Choroid plexus epithelial cell (primary cell): ENCODE measurements around the gene TNPO3.

ENCODE experiments used
- DNase-seq: peaks from one replicate; pipeline ENCODE4 v3.0.0-alpha.2; 2010; ENCODE audit warnings: low read depth
- H3K4me3 ChIP-seq: 2 replicates; pipeline ENCODE4 v1.5.1; 2011; ENCODE audit warnings: low read depth, mild to moderate bottlenecking, control low read depth, low read length, moderate library complexity
- CTCF ChIP-seq: conservative IDR thresholded peaks from 2 replicates; pipeline ENCODE4 v1.5.1; 2011; ENCODE audit warnings: low read depth, mild to moderate bottlenecking, control low read depth, inconsistent platforms, low read length, moderate library complexity

The TNPO3 gene

DNA sequence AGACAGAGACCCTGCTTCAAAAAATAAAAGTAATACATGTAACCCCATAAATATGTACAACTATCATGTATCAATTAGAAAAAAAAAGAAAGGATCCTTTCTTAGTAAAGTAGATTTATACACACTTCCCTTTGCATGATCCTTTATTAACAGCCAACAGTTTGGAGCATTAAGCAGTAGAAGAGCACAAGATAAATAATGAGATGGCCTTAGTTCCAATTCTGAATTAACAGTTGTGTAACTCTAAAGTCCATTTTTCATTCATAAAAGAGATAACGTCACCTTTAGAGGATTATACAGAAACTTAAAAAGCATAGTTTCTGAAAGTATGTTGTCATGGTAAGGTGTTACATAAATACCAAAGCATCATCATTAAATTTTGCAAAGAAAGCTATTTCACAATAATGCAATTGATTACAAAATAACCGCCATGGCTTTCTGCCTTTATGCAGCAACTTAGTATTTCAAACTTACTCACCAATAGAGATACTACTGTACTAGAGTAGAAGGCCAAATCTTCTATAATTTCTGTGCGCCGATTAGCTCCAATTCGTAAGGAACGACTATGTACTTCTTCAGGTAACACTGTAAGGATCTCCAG is 40.3 kb downstream of the TNPO3 start:
- no peak for DNase-seq
- no peak overlapping the region for H3K4me3 ChIP-seq
- TF ChIP-seq CTCF: no peak

- H3K4me3 ChIP-seq: no peak overlapping the region
- TF ChIP-seq CTCF: no peak
- DNase-seq: no peak
Measured at GRCh38 chr7:129013048-129013724, 41.7 kb downstream of the TNPO3 start.

GRCh38 chr7:129012641-129013040 is 42.3 kb downstream of the TNPO3 start:
- TF ChIP-seq CTCF: no peak
- no peak for DNase-seq
- H3K4me3 ChIP-seq: no peak overlapping the region

DNA sequence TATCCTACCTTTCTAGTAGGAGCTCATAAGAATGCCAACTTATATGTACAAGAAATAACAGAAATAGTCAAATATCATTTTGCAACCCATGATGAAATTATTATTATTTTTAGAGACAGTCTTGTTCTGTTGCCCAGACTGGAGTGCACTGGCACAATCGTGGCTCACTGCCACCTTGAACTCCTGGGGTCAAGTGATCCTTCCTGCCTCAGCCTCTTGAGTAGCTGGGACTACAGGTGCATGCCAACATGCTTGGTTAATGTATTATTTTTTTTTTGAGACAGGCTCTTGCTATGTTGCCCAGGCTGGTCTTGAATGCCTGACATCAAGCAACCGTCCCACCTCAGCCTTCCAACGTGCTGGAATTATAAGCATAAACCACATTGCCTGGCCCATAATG is 44.8 kb downstream of the TNPO3 start:
- DNase-seq: no peak
- H3K4me3 ChIP-seq: no peak overlapping the region
- no peak for TF ChIP-seq CTCF

DNA sequence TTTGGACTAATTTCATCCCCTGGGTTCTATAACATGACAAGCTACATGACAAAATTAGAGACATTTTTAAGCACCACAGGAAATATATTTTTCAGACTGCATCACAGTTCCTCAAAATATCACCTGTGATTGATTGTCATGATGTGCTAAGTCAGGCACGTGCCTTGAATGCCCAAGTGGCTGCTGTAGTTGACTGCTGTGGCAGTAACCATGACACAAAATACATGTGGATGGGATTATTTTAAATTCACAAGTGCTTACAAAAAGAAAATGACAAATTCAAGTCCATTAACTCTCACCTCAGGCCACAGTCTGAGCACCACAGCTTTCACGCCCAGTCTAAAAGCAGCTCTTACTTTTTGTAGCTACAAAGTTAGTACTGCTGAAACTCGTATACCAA is 45.5 kb downstream of the TNPO3 start:
- TF ChIP-seq CTCF: no peak
- DNase-seq: no peak
- no peak overlapping the region for H3K4me3 ChIP-seq

- H3K4me3 ChIP-seq: no peak overlapping the region
Measured at GRCh38 chr7:129008645-129009414, 46.1 kb downstream of the TNPO3 start.

More at GRCh38 chr7:129008645-129009414, 46.1 kb downstream of the TNPO3 start:
- no peak for DNase-seq
- TF ChIP-seq CTCF: no peak
